ENCODE measurements around the gene CD47. TPM values are rescaled to one million over a fixed set of nuclear protein-coding genes. Genes with fewer than 3 reads are reported as not detected.

Gene CD47
- total RNA-seq, 1 experiment from 2014 or later = 16.3 TPM

GRCh38 chr3:108133048-108133369, 42.2 kb upstream of the CD47 start:
- Mint-ChIP-seq H3K36me3 (no peaks in the 10 kb centered on the region), H3K4me1 (peaks cover 9% of the 10 kb centered on the region), H3K9me3 (peaks cover 11% of the 10 kb centered on the region), H3K27me3 (ENCODE audit: low read depth) (no peaks in the 10 kb centered on the region), H3K27ac (no peak overlapping the region), H3K4me3 (no peak overlapping the region)
- CTCF ChIA-PET = interaction anchor here (2.2 kb wide), 1 partner anchor 21 kb away, joined by 6 read pairs; no protein-coding TSS in a partner anchor
- POLR2A ChIA-PET = no interaction called here
- DNase-seq (ENCODE audit: low spot score) (no peak), ATAC-seq (no peak)
- no peak for TF ChIP-seq ESRRA (CRISPR knock-in tag; IDR thresholded peaks at IDR 0.05; ENCODE audit: borderline replicate concordance)
- TF ChIP-seq ZNF416 (CRISPR knock-in tag; IDR thresholded peaks at IDR 0.05) = no peak
- TF ChIP-seq ZNF219 (CRISPR knock-in tag; IDR thresholded peaks at IDR 0.05; ENCODE audit: borderline replicate concordance) = no peak
- no peak for TF ChIP-seq FOXJ3 (CRISPR knock-in tag; IDR thresholded peaks at IDR 0.05; ENCODE audit: borderline replicate concordance)
- TF ChIP-seq AR (CRISPR knock-in tag; IDR thresholded peaks at IDR 0.05) = no peak
- TF ChIP-seq ATF1 (CRISPR knock-in tag; IDR thresholded peaks at IDR 0.05) = no peak
- no peak for TF ChIP-seq ZBTB43 (CRISPR knock-in tag; IDR thresholded peaks at IDR 0.05)
- TF ChIP-seq NFATC4 (CRISPR knock-in tag; IDR thresholded peaks at IDR 0.05) = no peak
- TF ChIP-seq USF1 (CRISPR knock-in tag; IDR thresholded peaks at IDR 0.05) = no peak
- no peak for TF ChIP-seq SMAD4 (CRISPR knock-in tag; IDR thresholded peaks at IDR 0.05)
- no peak for TF ChIP-seq MLX (CRISPR knock-in tag; IDR thresholded peaks at IDR 0.05)
- TF ChIP-seq NR1H2 (CRISPR knock-in tag; IDR thresholded peaks at IDR 0.05) = no peak
- TF ChIP-seq STAT6 (CRISPR knock-in tag; conservative IDR thresholded peaks at IDR 0.05; ENCODE audit: low read depth) = no peak
- no peak for TF ChIP-seq ZSCAN18 (CRISPR knock-in tag; IDR thresholded peaks at IDR 0.05)
- TF ChIP-seq NR2C2 (CRISPR knock-in tag; IDR thresholded peaks at IDR 0.05) = no peak
- TF ChIP-seq OVOL2 (CRISPR knock-in tag; IDR thresholded peaks at IDR 0.05; ENCODE audit: borderline replicate concordance) = no peak
- TF ChIP-seq GABPB1 (CRISPR knock-in tag; IDR thresholded peaks at IDR 0.05) = no peak
- TF ChIP-seq TEAD4 (CRISPR knock-in tag; IDR thresholded peaks at IDR 0.05) = no peak
- TF ChIP-seq CREM (CRISPR knock-in tag; IDR thresholded peaks at IDR 0.05) = no peak
